ENCODE measurements around the gene SRPK2.

Gene SRPK2

GRCh38 chr7:105097619-105098018 lies 291.1 kb downstream of the SRPK2 start:
- no peak for DNase-seq (ENCODE audit: low spot score)

DNA sequence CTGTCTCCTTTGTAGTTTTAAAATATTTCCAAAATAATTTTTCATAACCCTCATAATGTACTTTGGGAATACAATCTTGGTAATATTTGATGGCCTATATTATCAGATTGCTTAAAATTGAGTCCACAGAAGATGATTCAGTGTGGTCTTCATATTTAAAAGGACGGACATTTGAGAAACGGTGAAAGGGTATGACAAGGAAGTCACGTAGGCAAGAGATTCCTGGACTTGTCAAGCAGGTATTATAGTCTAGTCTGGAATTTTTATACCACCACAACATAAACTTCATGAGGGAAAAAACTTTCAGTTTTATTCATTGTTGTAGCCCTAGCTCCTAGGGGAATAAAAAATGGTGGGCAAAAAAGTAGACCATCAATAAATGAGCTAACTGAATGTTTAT lies 292.4 kb downstream of the SRPK2 start:
- no peak for DNase-seq (ENCODE audit: low spot score)

DNA sequence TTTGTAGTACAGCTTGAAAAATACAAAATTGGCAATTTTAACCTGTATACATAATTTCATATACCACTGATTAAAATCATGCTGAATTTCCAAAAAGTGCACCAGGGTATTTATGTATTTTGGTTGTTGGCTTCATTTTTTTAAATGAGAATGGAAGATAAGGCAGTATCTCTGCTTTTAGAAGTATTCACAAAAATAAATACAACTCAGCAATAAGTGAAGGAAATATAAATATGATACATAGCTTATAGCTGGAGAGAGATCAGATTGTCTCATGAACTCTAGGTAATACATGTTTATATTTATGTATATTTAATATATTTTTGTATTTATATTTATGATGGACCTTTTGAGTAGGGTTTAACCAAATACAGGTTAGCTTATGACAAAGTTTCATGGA lies 293.8 kb downstream of the SRPK2 start:
- no peak for DNase-seq (ENCODE audit: low spot score)

GRCh38 chr7:105088456-105088855 lies 300.3 kb downstream of the SRPK2 start:
- DNase-seq (ENCODE audit: low spot score): no peak

- DNase-seq (ENCODE audit: low spot score): no peak
Observed at GRCh38 chr7:105087981-105088380, 300.7 kb downstream of the SRPK2 start.

GRCh38 chr7:105086850-105087249 lies 301.9 kb downstream of the SRPK2 start:
- no peak for DNase-seq (ENCODE audit: low spot score)

DNA sequence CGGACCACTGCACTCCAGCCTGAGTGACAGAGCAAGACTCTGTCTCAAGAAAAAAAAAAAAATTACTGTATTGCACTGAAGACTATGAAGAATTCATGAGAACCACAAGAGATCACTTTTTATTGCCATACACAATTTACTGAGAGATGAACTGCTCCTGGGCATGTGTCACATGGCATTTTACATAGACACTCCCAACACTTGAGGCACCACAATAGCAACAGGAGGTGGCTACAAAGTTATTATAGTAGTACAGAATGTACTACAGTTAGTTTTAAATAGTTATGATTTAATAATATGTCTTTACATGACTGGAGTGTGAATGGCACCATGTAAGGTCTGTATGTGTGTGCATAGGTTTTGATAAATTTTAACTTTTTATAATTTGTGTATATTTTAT lies 304.1 kb downstream of the SRPK2 start:
- no peak for DNase-seq (ENCODE audit: low spot score)

GRCh38 chr7:105079348-105079747 lies 309.4 kb downstream of the SRPK2 start:
- no peak for DNase-seq (ENCODE audit: low spot score)

DNA sequence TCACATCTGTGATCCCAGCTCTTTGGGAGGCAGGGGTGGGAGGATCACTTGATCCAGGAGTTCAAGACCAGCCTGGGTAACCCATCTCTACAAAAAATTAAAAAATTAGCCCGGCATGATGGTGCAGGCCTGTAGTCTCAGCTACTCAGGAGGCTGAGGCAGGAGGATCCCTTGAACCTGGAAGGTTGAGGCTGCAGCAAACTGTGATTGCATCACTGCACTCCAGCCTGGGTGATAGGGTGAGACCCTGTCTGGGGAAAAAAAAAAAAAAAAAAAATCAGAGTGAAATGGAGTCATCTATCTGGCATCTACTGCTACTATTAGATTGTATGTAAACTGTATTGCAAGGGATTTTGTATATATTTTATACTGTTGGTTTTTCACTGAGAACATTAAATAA lies 315.6 kb downstream of the SRPK2 start:
- no peak for DNase-seq (ENCODE audit: low spot score)

DNA sequence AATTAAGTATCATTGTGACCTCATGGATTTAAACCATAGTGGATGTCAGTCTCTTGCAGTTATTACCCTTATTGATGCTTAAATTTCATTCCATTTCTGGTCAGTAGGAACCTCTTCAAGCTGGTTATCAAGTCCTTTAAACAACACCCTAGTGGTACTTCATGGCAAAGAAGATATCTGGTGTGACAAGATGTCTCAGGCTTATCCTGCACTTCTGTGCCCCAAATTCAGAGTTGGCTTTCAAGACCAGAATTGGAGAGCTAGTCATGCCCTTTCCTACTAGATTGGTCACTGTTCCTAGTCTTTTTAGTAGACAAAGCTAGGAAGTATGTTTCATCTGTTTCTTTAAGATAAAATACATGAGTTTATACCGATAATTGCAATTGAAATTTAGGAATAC lies 319.8 kb downstream of the SRPK2 start:
- no peak for DNase-seq (ENCODE audit: low spot score)

GRCh38 chr7:105067691-105068090 lies 321.0 kb downstream of the SRPK2 start:
- no peak for DNase-seq (ENCODE audit: low spot score)

All from CD4-positive, alpha-beta T cell treated with Interleukin-6 at 100 ng/mL for 8 hours (primary cell).